Epidermal melanocyte (primary cell): ENCODE measurements around the gene UNC93A.
"Not testable (repeated sequence)": the region's sequence is repeated elsewhere in the genome, so short reads cannot be mapped to it uniquely, and the experiment has no call there.

Source experiments
- DNase-seq: peaks from one replicate; pipeline ENCODE4 v3.0.0; 2011; ENCODE audit warnings: low spot score; ENCODE audit not compliant: insufficient read length

Gene UNC93A

DNA sequence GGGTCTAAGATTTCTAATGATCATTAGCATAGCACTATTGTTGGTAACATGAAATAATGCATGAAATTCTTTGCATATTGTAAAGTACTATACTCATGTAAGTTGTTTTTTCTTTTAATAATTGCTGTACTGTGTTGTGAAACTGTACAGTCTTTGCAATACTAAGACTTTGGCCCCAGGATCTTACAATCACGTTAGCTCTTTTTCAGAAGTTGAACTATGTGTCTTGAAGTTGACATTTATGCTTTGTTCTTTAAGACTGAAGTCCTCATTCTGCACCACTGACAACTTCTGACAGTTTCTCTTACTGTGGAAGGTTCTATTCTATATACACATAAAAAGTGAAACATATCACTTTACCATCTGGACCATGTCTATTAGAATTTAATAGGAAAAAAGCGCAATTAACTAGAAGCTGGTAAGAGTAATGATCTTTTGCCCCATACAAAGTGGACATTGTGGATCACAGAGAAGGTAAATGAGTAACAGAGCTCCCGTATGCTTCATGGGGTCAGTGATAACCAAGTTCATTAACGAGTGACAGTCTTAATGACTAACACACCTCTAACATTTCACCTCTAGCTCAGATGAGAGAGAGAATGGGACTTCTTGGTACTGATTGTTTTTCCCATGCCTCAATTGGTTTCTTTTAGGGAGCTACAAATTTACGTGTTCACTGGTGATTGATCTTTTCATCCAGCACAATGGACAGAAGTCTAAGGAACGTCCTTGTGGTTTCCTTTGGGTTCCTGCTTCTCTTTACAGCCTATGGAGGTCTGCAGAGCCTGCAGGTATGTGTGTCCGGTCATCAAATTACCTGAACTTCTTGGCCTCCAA is at the start of gene UNC93A:
TSS of gene UNC93A (plus strand) at position 530 of the 837 bp plus-strand sequence. CDS start at position 705, 175 bp downstream.
- no peak for DNase-seq

DNA sequence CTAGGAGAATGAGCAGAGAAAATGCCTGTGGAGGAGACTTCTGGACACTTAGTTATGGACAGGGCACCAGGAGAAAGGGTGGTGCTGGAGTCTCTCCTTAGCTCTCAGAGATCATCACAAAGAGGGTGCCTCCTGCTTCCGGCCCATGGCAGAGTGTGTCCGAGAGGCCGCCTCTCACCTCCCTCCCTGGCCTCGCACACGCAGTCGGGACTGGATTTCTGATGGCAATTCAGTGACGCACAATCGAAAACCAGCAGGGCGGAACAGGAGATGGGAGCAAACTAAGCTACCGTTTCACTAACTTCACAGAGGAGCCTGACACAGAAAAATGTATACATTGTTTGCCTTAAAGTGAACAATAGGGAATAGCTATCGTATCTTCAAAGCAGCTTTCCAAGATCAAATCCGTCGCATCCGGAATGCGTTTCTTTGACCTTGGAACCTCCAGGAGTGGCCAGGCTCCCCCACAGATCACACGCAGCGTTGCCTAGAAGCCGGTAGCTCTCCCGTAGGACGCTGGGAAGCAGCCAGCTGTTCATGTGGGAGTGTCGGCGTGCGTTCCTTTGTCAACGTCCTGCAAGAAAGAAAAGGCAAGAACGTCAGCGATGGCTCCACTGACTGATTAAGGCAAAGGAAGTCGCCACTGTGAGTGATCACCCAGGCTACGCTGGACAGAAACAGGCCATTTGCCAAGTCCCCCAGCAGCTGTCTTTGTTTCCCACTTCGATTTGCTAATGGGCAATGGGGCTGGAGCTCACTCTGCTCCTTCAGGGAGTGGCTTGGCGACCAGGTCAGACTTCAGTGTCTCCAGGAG is 49.6 kb upstream of the UNC93A start:
- not testable (repeated sequence) for DNase-seq

DNA sequence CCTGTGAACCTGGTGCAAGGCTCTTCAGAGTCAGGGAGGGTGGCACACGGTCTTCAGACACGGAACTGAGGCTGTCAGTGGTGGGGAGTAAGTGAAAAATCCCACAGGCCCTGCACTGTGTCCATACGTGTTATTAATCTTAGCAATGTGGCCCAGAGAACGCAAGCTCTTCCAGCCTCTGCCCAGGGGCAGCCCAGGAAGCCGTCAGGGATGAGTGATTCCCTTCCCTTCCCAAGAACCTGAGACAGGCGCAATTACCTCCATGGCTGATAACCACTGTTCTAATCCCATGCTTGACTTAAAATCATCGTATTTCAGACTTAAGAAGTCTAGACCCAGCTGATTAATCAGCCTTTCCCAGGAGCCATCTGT is 49.0 kb upstream of the UNC93A start:
- DNase-seq = not testable (repeated sequence)

DNA sequence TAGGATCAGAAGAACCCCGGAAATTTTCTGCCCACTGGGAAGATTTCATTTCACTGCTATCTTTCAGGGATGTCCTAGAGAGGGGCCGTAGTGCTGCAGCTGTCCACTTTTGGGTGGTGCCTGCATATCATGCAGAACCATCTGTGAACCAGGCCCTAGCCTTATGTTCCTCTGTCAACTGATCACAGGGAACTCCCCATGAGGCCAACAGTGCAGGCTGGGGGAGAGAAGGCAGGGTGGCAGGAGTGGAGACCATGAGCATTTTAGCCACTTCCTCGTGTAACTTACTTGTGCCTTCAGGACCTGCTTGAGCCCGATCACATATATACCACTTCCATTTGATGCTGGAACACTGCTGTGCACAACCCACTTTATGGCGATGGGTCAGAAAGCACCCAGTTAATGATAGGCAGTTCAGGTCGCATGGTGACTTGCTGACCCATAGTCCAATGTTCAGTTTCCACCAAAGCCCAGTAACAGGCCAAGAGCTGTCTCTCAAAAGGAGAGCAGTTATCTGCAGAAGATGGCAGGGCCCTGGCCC is 48.5 kb upstream of the UNC93A start:
- not testable (repeated sequence) for DNase-seq

DNA sequence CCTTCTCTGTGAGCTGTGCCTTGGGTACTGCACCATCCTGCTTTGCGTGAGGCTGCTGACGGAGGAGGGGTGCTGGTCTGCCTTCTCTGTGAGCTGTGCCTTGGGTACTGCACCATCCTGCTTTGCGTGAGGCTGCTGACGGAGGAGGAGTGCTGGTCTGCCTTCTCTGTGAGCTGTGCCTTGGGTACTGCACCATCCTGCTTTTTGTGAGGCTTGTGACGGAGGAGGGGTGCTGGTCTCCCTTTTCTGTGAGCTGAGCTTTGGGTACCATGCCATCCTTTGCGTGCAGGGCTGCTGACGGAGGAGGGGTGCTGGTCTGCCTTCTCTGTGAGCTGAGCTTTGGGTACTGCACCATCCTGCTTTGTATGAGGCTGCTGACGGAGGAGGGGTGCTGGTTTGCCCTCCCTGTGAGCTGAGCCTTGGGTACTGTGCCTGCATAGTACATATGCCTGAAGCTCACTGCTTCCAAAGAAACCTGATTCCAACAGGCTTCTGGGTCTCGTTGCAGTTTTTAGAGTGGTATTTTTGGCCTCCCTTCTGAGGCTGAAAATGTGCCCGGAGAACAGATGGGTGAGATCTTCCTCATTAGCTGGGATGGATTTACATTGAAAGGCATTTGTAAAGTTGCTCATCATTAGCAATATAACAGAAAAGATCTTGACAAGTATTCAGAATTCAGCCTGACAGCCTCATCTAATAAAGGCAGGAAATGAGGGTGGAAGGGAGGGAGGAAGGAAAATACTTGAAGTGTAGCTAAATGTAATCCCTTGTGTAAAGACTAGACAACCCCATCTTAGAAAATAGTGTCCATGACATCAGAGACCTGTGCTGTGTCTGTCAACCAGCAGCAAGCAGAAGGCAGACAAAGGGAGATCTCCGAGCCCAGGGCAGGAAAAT is 46.8 kb upstream of the UNC93A start:
- no peak for DNase-seq

DNA sequence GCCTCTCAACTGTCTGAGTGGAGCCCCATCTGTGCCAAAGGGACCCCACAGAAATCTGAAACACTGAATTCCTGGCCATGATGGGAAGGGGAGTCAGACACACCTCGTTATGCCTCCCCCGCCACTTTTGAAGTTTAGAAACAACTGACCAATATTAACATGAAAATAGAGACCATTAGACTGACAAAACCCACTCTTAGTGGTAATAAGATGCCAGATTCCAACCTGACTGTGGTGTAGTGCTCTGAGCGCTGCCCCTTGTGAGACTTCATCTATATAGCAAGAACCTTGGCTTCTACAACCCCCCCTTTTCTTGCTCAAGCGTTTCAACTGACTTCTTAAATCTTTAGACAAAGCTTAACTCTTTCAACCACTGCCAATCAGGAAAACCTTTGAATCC is 46.1 kb upstream of the UNC93A start:
- DNase-seq = no peak

DNA sequence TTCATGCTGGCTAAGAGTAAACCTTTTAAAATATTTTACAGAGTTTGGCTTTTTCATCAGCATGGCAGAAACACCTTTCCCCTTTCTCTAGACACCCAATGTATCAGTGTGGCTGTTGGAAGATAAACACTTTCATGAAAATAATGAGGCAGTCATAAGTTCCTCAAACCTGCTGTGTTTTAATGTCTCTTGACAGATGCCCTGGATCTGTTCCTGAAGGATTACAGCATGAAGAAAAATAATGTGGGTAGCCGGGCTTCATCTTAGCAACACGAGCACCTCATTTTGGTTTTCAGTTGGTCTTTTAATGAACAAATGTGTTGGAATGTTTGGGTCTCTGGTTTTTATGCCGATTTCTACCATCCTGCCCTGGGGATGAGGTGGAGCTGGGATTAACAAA is 45.5 kb upstream of the UNC93A start:
- no peak for DNase-seq

DNA sequence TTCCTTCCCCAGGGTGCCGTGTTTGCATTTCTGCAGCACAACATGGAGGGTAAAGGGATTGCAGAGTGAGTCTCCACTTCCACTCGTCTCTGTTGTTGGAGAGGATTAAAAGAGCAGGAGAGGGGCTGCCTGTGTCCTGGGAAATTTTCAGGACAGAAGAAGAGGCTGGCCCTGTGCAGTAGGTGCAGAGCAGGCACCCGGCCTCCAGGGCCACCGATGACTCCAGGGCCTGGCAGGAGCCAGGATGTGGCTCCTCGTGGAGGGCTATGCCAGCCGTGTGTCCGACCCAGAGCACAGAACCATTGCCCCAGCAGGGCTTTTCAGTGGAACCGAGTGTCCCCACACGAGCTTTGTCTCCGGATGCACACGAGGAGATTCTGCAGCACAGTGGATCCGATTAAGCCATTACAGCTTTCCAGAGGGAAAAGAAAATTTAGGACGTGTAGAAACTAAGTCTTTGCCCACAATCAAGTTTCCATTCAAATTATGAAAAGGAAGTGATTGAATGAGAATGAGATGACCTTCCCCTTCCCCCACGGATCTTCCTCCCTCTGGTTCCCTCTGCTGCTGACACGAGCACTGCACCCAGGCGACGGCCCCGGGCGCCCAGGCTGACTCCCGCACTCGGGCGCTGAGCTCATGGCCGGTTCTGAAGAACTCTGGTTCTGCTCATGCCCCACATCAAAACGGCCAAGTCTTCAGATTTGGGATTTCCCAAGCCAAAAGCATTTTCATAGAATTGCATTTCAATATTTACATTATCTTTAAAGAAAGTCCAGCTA is 43.1 kb upstream of the UNC93A start:
- DNase-seq = no peak

DNA sequence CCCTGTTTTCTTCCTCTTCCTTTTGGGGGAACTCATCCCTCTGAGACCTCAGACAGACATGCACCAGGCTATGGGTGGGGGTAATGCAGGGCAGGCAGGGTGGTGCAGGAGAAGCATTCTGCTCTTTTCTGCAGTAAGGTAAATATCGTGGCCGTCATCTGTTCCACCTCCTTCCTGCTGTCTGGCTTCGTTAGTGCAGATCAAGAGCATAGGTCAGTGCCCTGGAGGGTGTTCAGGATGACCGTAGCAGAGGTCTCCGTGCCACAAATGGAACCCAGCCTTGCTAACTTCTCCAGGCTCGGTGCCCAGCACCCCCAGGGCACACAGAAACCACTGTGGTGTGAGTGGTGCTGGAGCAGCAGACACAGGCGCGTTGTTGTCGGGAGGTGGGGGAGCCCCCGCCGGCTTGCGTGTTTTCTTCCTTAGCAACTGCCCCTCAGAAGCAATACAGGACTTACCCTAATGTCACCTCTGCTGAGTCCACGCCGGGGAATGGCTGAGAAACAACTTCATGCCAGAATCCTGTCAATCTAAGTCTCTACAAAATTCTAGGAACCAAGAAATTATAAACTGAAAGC is 42.1 kb upstream of the UNC93A start:
- not testable (repeated sequence) for DNase-seq

DNA sequence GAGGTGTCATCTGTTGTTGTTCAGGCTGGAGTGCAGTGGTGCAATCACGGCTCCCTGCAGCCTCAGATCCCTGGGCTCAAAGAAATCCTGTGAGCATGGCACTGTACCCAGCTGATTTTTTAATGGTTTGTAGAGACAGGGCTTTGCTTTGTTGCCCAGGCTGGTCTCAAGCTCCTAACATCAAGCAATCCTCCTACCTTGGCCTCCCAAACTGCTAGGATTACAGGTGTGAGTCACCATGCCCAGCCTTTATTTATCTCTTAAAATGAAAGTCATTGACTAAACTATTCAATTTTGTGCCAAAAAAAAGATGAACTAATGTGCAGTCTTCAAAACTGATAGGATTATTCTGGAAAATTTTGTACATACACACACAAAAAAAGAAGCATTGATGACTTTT is 38.8 kb upstream of the UNC93A start:
- DNase-seq = no peak

DNA sequence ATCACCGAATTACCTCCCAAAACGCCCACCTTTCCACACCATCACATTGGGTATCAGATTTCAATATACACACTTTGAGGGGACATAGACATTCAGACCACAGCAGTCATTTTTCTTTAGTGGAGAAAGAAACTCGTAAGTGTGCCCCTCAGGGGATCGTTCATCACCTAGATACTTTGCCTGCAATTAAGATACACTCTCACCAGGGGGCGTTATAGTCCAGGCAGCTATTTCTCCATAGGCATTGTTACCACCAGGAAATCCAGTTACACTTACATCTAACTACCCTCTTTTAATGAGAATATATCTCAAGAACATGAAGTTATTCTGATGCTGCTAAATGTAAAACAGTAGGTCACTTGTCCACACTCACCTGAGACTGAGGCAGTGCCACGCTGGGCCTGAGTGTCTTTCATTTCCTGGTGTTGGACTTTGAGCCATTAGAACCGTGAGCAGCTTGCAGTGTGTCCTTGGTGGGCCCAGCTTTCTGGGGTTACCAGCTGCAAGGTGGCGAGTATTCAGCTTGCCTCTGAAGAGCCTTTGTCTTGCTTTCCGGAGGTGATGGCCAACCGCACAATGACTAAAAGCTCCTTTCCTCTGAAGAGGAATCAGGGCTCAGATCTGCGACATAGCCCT is 35.1 kb upstream of the UNC93A start:
- no peak for DNase-seq

DNA sequence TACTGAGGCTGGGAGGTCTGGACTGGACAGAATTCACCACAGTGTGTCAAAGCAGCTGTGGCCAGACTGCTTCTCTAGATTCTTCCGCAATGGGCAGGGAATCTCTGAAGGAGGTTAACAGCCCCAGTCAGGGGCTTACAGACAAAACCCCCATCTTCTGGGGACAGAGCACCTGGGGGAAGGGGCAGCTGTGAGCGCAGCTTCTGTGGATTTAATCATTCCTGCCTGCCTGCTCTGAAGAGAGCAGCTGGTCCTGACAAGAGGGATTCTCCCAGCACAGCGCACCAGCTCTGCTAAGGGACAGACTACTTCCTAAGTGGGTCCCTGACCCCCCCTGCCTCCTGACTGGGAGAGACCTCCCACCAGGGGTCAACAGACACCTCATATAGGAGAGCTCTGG is 32.5 kb upstream of the UNC93A start:
- no peak for DNase-seq

DNA sequence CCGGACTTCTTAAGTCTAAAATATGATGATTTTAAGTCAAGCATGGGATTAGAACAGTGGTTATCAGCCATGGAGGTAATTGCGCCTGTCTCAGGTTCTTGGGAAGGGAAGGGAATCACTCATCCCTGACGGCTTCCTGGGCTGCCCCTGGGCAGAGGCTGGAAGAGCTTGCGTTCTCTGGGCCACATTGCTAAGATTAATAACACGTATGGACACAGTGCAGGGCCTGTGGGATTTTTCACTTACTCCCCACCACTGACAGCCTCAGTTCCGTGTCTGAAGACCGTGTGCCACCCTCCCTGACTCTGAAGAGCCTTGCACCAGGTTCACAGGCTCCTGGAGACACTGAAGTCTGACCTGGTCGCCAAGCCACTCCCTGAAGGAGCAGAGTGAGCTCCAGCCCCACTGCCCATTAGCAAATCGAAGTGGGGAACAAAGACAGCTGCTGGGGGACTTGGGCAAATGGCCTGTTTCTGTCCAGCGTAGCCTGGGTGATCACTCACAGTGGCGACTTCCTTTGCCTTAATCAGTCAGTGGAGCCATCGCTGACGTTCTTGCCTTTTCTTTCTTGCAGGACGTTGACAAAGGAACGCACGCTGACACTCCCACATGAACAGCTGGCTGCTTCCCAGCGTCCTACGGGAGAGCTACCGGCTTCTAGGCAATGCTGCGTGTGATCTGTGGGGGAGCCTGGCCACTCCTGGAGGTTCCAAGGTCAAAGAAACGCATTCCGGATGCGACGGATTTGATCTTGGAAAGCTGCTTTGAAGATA is 24.9 kb upstream of the UNC93A start:
- not testable (repeated sequence) for DNase-seq

DNA sequence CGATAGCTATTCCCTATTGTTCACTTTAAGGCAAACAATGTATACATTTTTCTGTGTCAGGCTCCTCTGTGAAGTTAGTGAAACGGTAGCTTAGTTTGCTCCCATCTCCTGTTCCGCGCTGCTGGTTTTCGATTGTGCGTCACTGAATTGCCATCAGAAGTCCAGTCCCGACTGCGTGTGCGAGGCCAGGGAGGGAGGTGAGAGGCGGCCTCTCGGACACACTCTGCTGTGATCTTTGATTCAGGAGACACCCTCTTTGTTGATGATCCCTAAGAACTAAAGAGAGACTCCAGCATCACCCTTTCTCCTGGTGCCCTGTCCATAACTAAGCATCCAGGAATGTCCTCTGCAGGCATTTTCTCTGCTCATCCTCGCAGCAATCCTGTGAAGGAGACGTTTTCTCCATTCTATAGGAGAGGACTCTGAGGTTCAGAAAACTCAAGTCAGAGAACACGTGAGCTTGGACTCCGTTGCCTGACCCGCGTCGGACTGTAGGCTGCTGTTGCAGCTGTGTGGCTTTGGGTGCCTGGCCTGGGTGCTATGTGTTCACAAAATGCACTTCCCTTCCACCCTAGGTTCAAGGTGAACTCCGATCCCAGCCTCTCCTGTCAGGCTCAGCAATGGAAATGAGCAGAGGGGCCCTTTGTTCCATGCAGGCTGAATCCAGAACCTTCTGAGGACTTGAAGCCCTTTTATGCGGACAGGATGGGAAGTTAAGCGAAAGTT is 24.1 kb upstream of the UNC93A start:
- DNase-seq = no peak

DNA sequence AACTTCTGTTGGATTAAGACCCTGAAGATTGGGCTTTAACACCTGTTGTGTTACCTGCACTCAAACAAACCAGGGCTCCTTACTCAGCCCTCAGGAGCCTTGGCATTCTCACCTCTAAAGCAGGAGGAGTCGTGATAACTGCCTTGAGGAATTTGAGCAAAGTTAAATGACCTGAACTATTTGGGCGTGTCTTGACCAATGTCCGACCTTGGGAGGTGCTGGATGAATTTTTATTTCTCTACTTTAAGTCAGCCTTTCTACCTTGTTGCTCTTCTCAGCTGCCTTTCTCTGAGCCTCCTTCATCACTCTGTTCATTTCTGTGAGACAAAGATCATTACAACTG is 23.6 kb upstream of the UNC93A start:
- not testable (repeated sequence) for DNase-seq

DNA sequence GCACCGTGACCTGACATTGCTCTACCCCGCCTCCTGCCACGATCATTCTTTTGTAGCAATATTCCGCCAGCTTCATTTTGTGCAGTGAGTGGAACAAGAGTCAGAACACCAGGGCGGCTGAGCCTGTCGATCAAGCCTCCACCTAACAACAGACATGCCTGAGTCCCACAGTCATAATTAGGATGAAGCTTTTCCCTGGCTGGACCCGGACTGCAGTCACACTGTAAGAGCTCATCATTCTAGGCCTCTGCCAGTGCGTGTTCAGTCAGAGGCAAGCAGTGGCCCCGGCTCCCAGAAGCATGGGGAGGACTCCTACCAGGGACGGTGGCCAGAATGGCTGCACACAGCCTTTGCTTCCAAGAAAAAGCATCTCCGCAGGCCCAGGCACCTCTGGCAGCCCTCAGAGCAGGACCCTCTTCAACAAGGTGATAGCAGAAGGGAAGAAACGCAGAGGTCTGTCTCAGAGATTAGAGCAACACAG is 23.2 kb upstream of the UNC93A start:
- no peak for DNase-seq

DNA sequence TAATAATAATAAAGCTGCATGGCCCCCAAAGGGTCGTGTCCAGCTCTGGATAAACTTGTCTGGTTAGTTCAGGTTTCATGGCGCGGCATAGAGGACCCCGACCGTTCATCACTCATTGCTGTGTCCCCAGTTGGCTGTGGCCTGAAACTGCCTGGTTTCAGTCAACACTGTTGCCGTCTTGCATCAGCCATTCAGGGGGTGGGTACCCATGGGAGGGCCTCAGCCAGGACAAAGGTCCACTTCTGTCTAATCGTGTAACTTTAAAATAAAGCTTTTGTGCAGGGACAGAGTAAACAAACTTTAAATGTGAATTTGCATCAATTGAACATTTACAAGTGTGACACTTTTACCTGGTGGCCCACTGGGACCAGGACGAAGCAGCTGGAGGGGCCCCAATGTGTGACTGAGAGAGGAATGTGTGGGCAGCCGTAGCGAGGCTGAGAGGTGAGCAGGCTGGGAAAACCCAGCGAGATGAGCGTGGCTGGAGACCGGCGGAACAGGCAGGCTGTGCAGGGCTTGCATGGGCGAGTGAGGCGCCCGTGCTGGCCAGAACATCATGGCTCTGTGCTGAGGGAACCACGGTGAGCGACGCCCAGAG is 22.3 kb upstream of the UNC93A start:
- no peak for DNase-seq
